Vagina (tissue), 2 donors: ENCODE results near the gene CTNND2. TPM values are rescaled to one million over a fixed set of nuclear protein-coding genes. Genes with fewer than 3 reads are reported as not detected.

ENCODE experiments used
- DNase-seq, 2 donors: peaks; one replicate each; pipeline ENCODE4 v3.0.0-alpha.2; 2017; ENCODE audit errors: extremely low spot score in 2 of 2
- H3K27ac ChIP-seq: fragments of 200-600 bp; sonication (generic); one replicate; pipeline ENCODE4 v1.5.1; 2019
- H3K27me3 ChIP-seq: fragments of 200-600 bp; sonication (generic); one replicate; pipeline ENCODE4 v1.5.1; 2019
- H3K36me3 ChIP-seq, 2 donors: fragments of 200-600 bp; sonication (generic); one replicate each; pipeline ENCODE4 v1.5.1; 2017 to 2019
- H3K4me1 ChIP-seq: fragments of 200-600 bp; sonication (generic); one replicate; pipeline ENCODE4 v1.5.1; 2019
- H3K4me3 ChIP-seq, 2 donors: fragments of 200-600 bp; sonication (generic); 1 replicate in 1 of 2; 2 replicates in 1 of 2; pipeline ENCODE4 v1.5.1; 2016 to 2019
- H3K9me3 ChIP-seq: fragments of 200-600 bp; sonication (generic); one replicate; pipeline ENCODE4 v1.5.1; 2019
- CTCF ChIP-seq, 3 experiments: fragments of 450-650 bp in 2 of 3; fragments of 200-600 bp in 1 of 3; sonication (generic) in 1 of 3; IDR thresholded peaks; one replicate each; pipeline ENCODE4 v1.5.1; 2017 to 2019; ENCODE audit warnings: antibody characterized with exemption in 3 of 3, mild to moderate bottlenecking in 2 of 3, moderate library complexity in 2 of 3
- POLR2A ChIP-seq, 2 donors: fragments of 450-650 bp; IDR thresholded peaks; one replicate each; pipeline ENCODE4 v1.6.1; 2017; ENCODE audit warnings: antibody characterized with exemption in 2 of 2, mild to moderate bottlenecking in 2 of 2, moderate library complexity in 2 of 2
- POLR2AphosphoS5 ChIP-seq, 2 donors: sonication (generic); formaldehyde crosslinking; IDR thresholded peaks; one replicate each; pipeline ENCODE4 v1.9.0; 2017; ENCODE audit warnings: antibody characterized with exemption in 2 of 2, mild to moderate bottlenecking in 2 of 2, low read depth in 1 of 2; ENCODE audit not compliant: insufficient read depth in 1 of 2
- intact Hi-C: fragments of 100-400 bp; cut with DNase I; formaldehyde crosslinking; loops from one replicate; pipeline ENCODE4 v1.15.1; 2023
- total RNA-seq: library from RNA; depleted of rRNA; stranded (reverse); fragments of >200 nt; gene quantifications from one replicate; pipeline ENCODE4 v1.2.3, GENCODE V29; 2016

Gene CTNND2
- total RNA-seq, 1 donor from 2014 or later = 1.7 TPM

- Histone ChIP-seq H3K27ac (no peak overlapping the region), H3K4me1 (no peaks in the 10 kb centered on the region), H3K9me3 (no peaks in the 10 kb centered on the region), H3K36me3 (no peaks in the 10 kb centered on the region), H3K4me3 (no peak overlapping the region), H3K27me3 (no peaks in the 10 kb centered on the region)
- no peak for DNase-seq
- intact Hi-C loops = no loop called here
- TF ChIP-seq CTCF (IDR thresholded peaks at IDR 0.05) (no peak), POLR2A (IDR thresholded peaks at IDR 0.05) (no peak), POLR2AphosphoS5 (IDR thresholded peaks at IDR 0.05; ENCODE audit: insufficient read depth in 1 of 2, low read depth in 1 of 2) (no peak)
Measured at GRCh38 chr5:11150976-11151375, 753.3 kb downstream of the CTNND2 start.

GRCh38 chr5:11148810-11149539 is 755.3 kb downstream of the CTNND2 start:
- Histone ChIP-seq H3K36me3 (no peaks in the 10 kb centered on the region), H3K27me3 (no peaks in the 10 kb centered on the region), H3K9me3 (no peaks in the 10 kb centered on the region), H3K4me3 (no peak overlapping the region), H3K27ac (no peak overlapping the region), H3K4me1 (no peaks in the 10 kb centered on the region)
- no peak for TF ChIP-seq POLR2AphosphoS5 (IDR thresholded peaks at IDR 0.05; ENCODE audit: insufficient read depth in 1 of 2, low read depth in 1 of 2)
- no peak for TF ChIP-seq CTCF (IDR thresholded peaks at IDR 0.05)
- no peak for TF ChIP-seq POLR2A (IDR thresholded peaks at IDR 0.05)
- DNase-seq = no peak
- intact Hi-C loops = no loop called here

- Histone ChIP-seq H3K4me1 (no peaks in the 10 kb centered on the region), H3K36me3 (no peaks in the 10 kb centered on the region), H3K27me3 (no peaks in the 10 kb centered on the region), H3K27ac (no peak overlapping the region), H3K4me3 (no peak overlapping the region), H3K9me3 (no peaks in the 10 kb centered on the region)
- DNase-seq = no peak
- TF ChIP-seq POLR2A (IDR thresholded peaks at IDR 0.05) (no peak), POLR2AphosphoS5 (IDR thresholded peaks at IDR 0.05; ENCODE audit: insufficient read depth in 1 of 2, low read depth in 1 of 2) (no peak), CTCF (IDR thresholded peaks at IDR 0.05) (no peak)
- intact Hi-C loops = no loop called here
Measured at GRCh38 chr5:11146171-11146570, 758.1 kb downstream of the CTNND2 start.

GRCh38 chr5:11143456-11144267 is 760.6 kb downstream of the CTNND2 start:
- Histone ChIP-seq H3K27me3 (no peaks in the 10 kb centered on the region), H3K36me3 (no peaks in the 10 kb centered on the region), H3K27ac (no peak overlapping the region), H3K4me1 (no peaks in the 10 kb centered on the region), H3K4me3 (no peak overlapping the region), H3K9me3 (no peaks in the 10 kb centered on the region)
- intact Hi-C loops = no loop called here
- no peak for DNase-seq
- no peak for TF ChIP-seq CTCF (IDR thresholded peaks at IDR 0.05)
- no peak for TF ChIP-seq POLR2AphosphoS5 (IDR thresholded peaks at IDR 0.05; ENCODE audit: insufficient read depth in 1 of 2, low read depth in 1 of 2)
- no peak for TF ChIP-seq POLR2A (IDR thresholded peaks at IDR 0.05)
